GM12878 (cell line): ENCODE data around the gene GABBR1. TPM values are rescaled to one million over a fixed set of nuclear protein-coding genes. Genes with fewer than 3 reads are reported as not detected.
"Not testable (repeated sequence)": the region's sequence is repeated elsewhere in the genome, so short reads cannot be mapped to it uniquely, and the experiment has no call there.

Experiments
- ATAC-seq: fragments of 200-7000 bp; cut with Tn5 transposase; 3 replicates; pipeline ENCODE4 v1.9.1; 2020; ENCODE audit warnings: mild to moderate bottlenecking, moderate library complexity
- BruUV-seq: library from RNA; stranded (reverse); fragments of 400-500 nt; replicated peaks from 2 replicates; lab custom pipeline; 2021; lab: Mats Ljungman, UMichigan
- CTCF ChIA-PET: fragments of 300-600 bp; sonication (Branson Sonifier 250); formaldehyde crosslinking; extraction: SDS; loops from one replicate; lab custom pipeline; 2021; ENCODE audit warnings: inconsistent platforms; lab: Yijun Ruan, JAX
- POLR2A ChIA-PET: fragments of 350-600 bp; formaldehyde crosslinking; extraction: SDS; loops from one replicate; lab custom pipeline; 2021; ENCODE audit warnings: inconsistent platforms; lab: Charles Lee
- RAD21 ChIA-PET: fragments of 300-600 bp; sonication (Branson Sonifier 250); formaldehyde crosslinking; loops from one replicate; lab custom pipeline; 2023; ENCODE audit warnings: antibody characterized with exemption; ENCODE audit not compliant: unreplicated experiment; lab: Charles Lee
- SMC1A ChIA-PET: fragments of 300-600 bp; sonication (Branson Sonifier 250); formaldehyde crosslinking; loops from one replicate; lab custom pipeline; 2023; ENCODE audit not compliant: unreplicated experiment, uncharacterized antibody; lab: Charles Lee
- DNase-seq: peaks from one replicate; pipeline ENCODE4 v3.0.0-alpha.2; 2011; ENCODE audit warnings: low read depth, low spot score
- FAIRE-seq: peaks from 3 replicates; lab custom pipeline; 2011; peaks lifted over from hg19 to GRCh38; lab: Jason Lieb, UNC
- H2AFZ ChIP-seq: 2 replicates; pipeline ENCODE4 v1.6.0; 2011; ENCODE audit warnings: low read depth, low read length, control low read depth; ENCODE audit not compliant: control insufficient read depth
- H3K27ac ChIP-seq: 2 replicates; pipeline ENCODE4 v1.5.1; 2011; ENCODE audit warnings: control low read depth; ENCODE audit not compliant: control insufficient read depth, insufficient read depth
- H3K27me3 ChIP-seq, 2 experiments: replicated peaks in 1 of 2; 2 replicates each; pipeline versions ENCODE4 v1.6.0 to v1.6.1; 2011; ENCODE audit warnings: low read length in 1 of 2; ENCODE audit not compliant: control insufficient read depth in 2 of 2, insufficient read depth in 2 of 2
- H3K36me3 ChIP-seq, 2 experiments: 2 replicates each; pipeline ENCODE4 v1.5.1; 2011; ENCODE audit warnings: low read length in 1 of 2; ENCODE audit not compliant: control insufficient read depth in 2 of 2, insufficient read depth in 2 of 2
- H3K4me1 ChIP-seq: 2 replicates; pipeline ENCODE4 v1.6.1; 2011; ENCODE audit warnings: mild to moderate bottlenecking, low read length, moderate library complexity, mixed read lengths; ENCODE audit not compliant: control insufficient read depth, insufficient read depth
- H3K4me2 ChIP-seq: 2 replicates; pipeline ENCODE4 v1.6.0; 2011; ENCODE audit warnings: control low read depth; ENCODE audit not compliant: control insufficient read depth, insufficient read depth
- H3K4me3 ChIP-seq: fragments of 200-600 bp; sonication (generic); 2 replicates; pipeline ENCODE4 v1.5.1; 2016
- H3K79me2 ChIP-seq: 2 replicates; pipeline ENCODE4 v1.6.0; 2011; ENCODE audit warnings: low read length; ENCODE audit not compliant: control insufficient read depth, insufficient read depth
- H3K9ac ChIP-seq: 2 replicates; pipeline ENCODE4 v1.8.0; 2011; ENCODE audit warnings: low read length, control low read depth, mixed read lengths; ENCODE audit not compliant: control insufficient read depth, insufficient read depth
- H3K9me3 ChIP-seq: replicated peaks from 3 replicates; pipeline ENCODE4 v1.5.1; 2011; ENCODE audit warnings: mild to moderate bottlenecking, low read length; ENCODE audit not compliant: control insufficient read depth, insufficient read depth
- H4K20me1 ChIP-seq: 2 replicates; pipeline ENCODE4 v1.6.0; 2011; ENCODE audit not compliant: control insufficient read depth, insufficient read depth
- IKZF2 ChIP-seq, 2 experiments: fragments of 450-650 bp; IDR thresholded peaks; 2 replicates each; pipeline ENCODE4 v1.6.1; 2017; ENCODE audit warnings: mild to moderate bottlenecking in 2 of 2, moderate library complexity in 2 of 2
- KLF5 ChIP-seq: fragments of 450-650 bp; IDR thresholded peaks from 2 replicates; pipeline ENCODE4 v1.6.1; 2014; ENCODE audit warnings: mild to moderate bottlenecking; ENCODE audit not compliant: partially characterized antibody
- NBN ChIP-seq: fragments of 450-650 bp; IDR thresholded peaks from 2 replicates; pipeline ENCODE4 v1.6.1; 2016
- SIX5 ChIP-seq: IDR thresholded peaks from 2 replicates; pipeline ENCODE4 v1.6.1; 2011; ENCODE audit warnings: mild to moderate bottlenecking, low read depth, low read length, moderate library complexity; ENCODE audit not compliant: severe bottlenecking
- SPI1 ChIP-seq: IDR thresholded peaks from 2 replicates; pipeline ENCODE4 v1.6.1; 2011; ENCODE audit warnings: low read depth, mild to moderate bottlenecking, low read length, moderate library complexity, borderline replicate concordance; ENCODE audit not compliant: insufficient read depth
- STAT1 ChIP-seq: fragments of 450-650 bp; conservative IDR thresholded peaks from 2 replicates; pipeline ENCODE4 v1.6.1; 2014; ENCODE audit warnings: antibody characterized with exemption, mild to moderate bottlenecking
- ZNF622 ChIP-seq: fragments of 450-650 bp; IDR thresholded peaks from 2 replicates; pipeline ENCODE4 v1.6.1; 2017; ENCODE audit warnings: mild to moderate bottlenecking, inconsistent platforms
- WGBS: methylation state at CpG from one replicate; pipeline ENCODE4 v1.1.6; 2016; ENCODE audit warnings: low lambda C conversion rate; ENCODE audit not compliant: insufficient replicate concordance, insufficient coverage; ENCODE audit errors: missing lambda C conversion rate; 5-methylcytosine and 5-hydroxymethylcytosine counted together
- in situ Hi-C: fragments of 300-500 bp; cut with MboI; formaldehyde crosslinking; loops from 9 replicates; pipeline ENCODE4 v1.14.3; 2018; ENCODE audit warnings: mixed read lengths
- intact Hi-C: fragments of 100-400 bp; cut with micrococcal nuclease; formaldehyde crosslinking; loops from one replicate; pipeline ENCODE4 v1.14.2; 2022; ENCODE audit not compliant: unreplicated experiment
- polyA plus RNA-seq, 11 experiments: library from polyadenylated mRNA; depleted of rRNA in 4 of 11; unstranded in 6 of 11; stranded (reverse) in 5 of 11; fragments of >200 nt; fragmentation: Nextera tagmentation in 4 of 11; fragmentation: Illumina TruSeq in 1 of 11; extraction: Ambion mirVana in 4 of 11; extraction: Trizol in 1 of 11; gene quantifications; 1 replicate in 1 of 11; 2 replicates in 10 of 11; pipeline versions ENCODE4 v1.2.1 to v1.2.3, GENCODE V29; 2011 to 2016; ENCODE audit warnings: inconsistent platforms in 2 of 11, missing spikeins in 2 of 11, low read depth in 1 of 11
- total RNA-seq, 4 experiments: library from RNA; depleted of rRNA in 3 of 4; stranded (reverse); fragments of >200 nt in 3 of 4; fragmentation: Illumina TruSeq in 1 of 4; extraction: Trizol in 1 of 4; gene quantifications; 2 replicates each; pipeline versions ENCODE4 v1.2.1 to v1.2.3, GENCODE V29; 2013 to 2021

GABBR1 gene
- total and polyA plus RNA-seq, 10 of the 15 experiments (the other 5 are each of a cell fraction or from before 2014, with no cell fraction given) = 0.11 to 5.2 (median 1.0) TPM

GRCh38 chr6:29672116-29672515, 39.1 kb upstream of the GABBR1 start:
- SMC1A ChIA-PET = interaction anchor here (0.7 kb wide), 1 partner anchor 25 kb away, joined by 3 read pairs; no protein-coding TSS in a partner anchor
- H3K79me2 ChIP-seq, H3K36me3 ChIP-seq, ATAC-seq, H3K4me3 ChIP-seq, H3K9ac ChIP-seq, H3K9me3 ChIP-seq, BruUV-seq, H3K27me3 ChIP-seq, DNase-seq, RAD21 ChIA-PET, in situ Hi-C loops, H4K20me1 ChIP-seq, intact Hi-C loops, H3K27ac ChIP-seq, POLR2A ChIA-PET, H3K4me2 ChIP-seq, H3K4me1 ChIP-seq, FAIRE-seq, H2AFZ ChIP-seq: not testable (repeated sequence)
- CTCF ChIA-PET = interaction anchor here (0.5 to 1.4 kb wide), 2 partner anchors 18 to 22 kb away, joined by 3 to 5 read pairs; no protein-coding TSS in a partner anchor
- 90% methylated on average over 5 of the region's 5 CpGs for WGBS

- RAD21 ChIA-PET = no interaction called here
- Histone ChIP-seq H3K27ac (no peak overlapping the region), H3K9me3 (no peaks in the 10 kb centered on the region), H3K4me2 (no peak overlapping the region)
- 0% methylated on average over 1 of the region's 1 CpG for WGBS
- in situ Hi-C loops = no loop called here
- DNase-seq (no peak), ATAC-seq (no peak)
- no TSS peak for BruUV-seq
- TF ChIP-seq SPI1 (no peak), ZNF622 (no peak), IKZF2 (IDR thresholded peaks at IDR 0.05) (no peak), SIX5 (no peak), STAT1 (no peak), NBN (no peak), KLF5 (no peak)
- TF ChIP-seq, all 136 proteins: peak for 0
- Histone ChIP-seq H3K36me3 (no peaks in the 10 kb centered on the region), H3K79me2 (no peaks in the 10 kb centered on the region), H2AFZ (no peak overlapping the region), H3K9ac (no peak overlapping the region), H3K27me3 (peaks cover 0 to 1% of the 10 kb centered on the region in 2 experiments; a peak in 1 of 4 replicates), H3K4me3 (no peak overlapping the region), H4K20me1 (no peaks in the 10 kb centered on the region), H3K4me1 (0 out of 2 replicates have a peak, but pooled peaks cover 1% of the 10 kb centered on the region)
- ChIA-PET CTCF (interaction anchor here (1.8 kb wide), 1 partner anchor 17 kb away, joined by 7 read pairs; no protein-coding TSS in a partner anchor), SMC1A (no interaction called here), POLR2A (no interaction called here)
- intact Hi-C loops = no loop called here
- no peak for FAIRE-seq
Observed at GRCh38 chr6:29671026-29671425, 38.0 kb upstream of the GABBR1 start.
